GM23248 (cell line): ENCODE results near the gene SSNA1. TPM values are rescaled to one million over a fixed set of nuclear protein-coding genes. Genes with fewer than 3 reads are reported as not detected.

Experiments
- DNase-seq: peaks from one replicate; pipeline ENCODE4 v3.0.0-alpha.2; 2015
- H2AFZ ChIP-seq: fragments of 200-600 bp; sonication (generic); 2 replicates; pipeline ENCODE4 v1.6.1; 2016; ENCODE audit warnings: antibody characterized with exemption
- H3F3A ChIP-seq: fragments of 200-600 bp; sonication (generic); 2 replicates; pipeline ENCODE4 v1.6.1; 2016; ENCODE audit warnings: mild to moderate bottlenecking, antibody characterized with exemption, mixed run types; ENCODE audit not compliant: insufficient read depth
- H3K27ac ChIP-seq: fragments of 200-600 bp; sonication (generic); 2 replicates; pipeline ENCODE4 v1.5.1; 2016; ENCODE audit warnings: mild to moderate bottlenecking
- H3K27me3 ChIP-seq: fragments of 200-600 bp; sonication (generic); replicated peaks from 2 replicates; pipeline ENCODE4 v1.6.1; 2016; ENCODE audit warnings: mild to moderate bottlenecking; ENCODE audit not compliant: insufficient read depth
- H3K36me3 ChIP-seq: fragments of 200-600 bp; sonication (generic); 2 replicates; pipeline ENCODE4 v1.6.1; 2016; ENCODE audit warnings: low read depth, mild to moderate bottlenecking
- H3K4me1 ChIP-seq: fragments of 200-600 bp; sonication (generic); 2 replicates; pipeline ENCODE4 v1.6.1; 2016; ENCODE audit warnings: mild to moderate bottlenecking; ENCODE audit not compliant: insufficient read depth
- H3K4me2 ChIP-seq: fragments of 200-600 bp; sonication (generic); one replicate; pipeline ENCODE4 v1.6.1; 2016; ENCODE audit warnings: mild to moderate bottlenecking; ENCODE audit not compliant: unreplicated experiment
- H3K4me3 ChIP-seq: fragments of 200-600 bp; sonication (generic); 2 replicates; pipeline ENCODE4 v1.5.1; 2016; ENCODE audit warnings: mild to moderate bottlenecking
- H3K79me2 ChIP-seq: fragments of 200-600 bp; sonication (generic); 2 replicates; pipeline ENCODE4 v1.6.1; 2016; ENCODE audit warnings: mild to moderate bottlenecking; ENCODE audit not compliant: insufficient read depth
- H3K9ac ChIP-seq: fragments of 200-600 bp; sonication (generic); 2 replicates; pipeline ENCODE4 v1.6.1; 2016; ENCODE audit warnings: mild to moderate bottlenecking
- H3K9me2 ChIP-seq: fragments of 200-600 bp; sonication (generic); 2 replicates; pipeline ENCODE4 v1.6.1; 2016; ENCODE audit warnings: mixed run types, mild to moderate bottlenecking, moderate library complexity; ENCODE audit not compliant: insufficient read depth
- H3K9me3 ChIP-seq: fragments of 200-600 bp; sonication (generic); one replicate; pipeline ENCODE4 v1.6.1; 2017; ENCODE audit warnings: low read depth
- H4K20me1 ChIP-seq: fragments of 200-600 bp; sonication (generic); 2 replicates; pipeline ENCODE4 v1.6.0; 2016; ENCODE audit not compliant: insufficient read depth
- EZH2 ChIP-seq: fragments of 200-600 bp; sonication (generic); IDR thresholded peaks from 2 replicates; pipeline ENCODE4 v1.6.1; 2018; ENCODE audit warnings: antibody characterized with exemption, mild to moderate bottlenecking; ENCODE audit not compliant: insufficient read depth, poor library complexity, severe bottlenecking
- EZH2phosphoT487 ChIP-seq: fragments of 200-600 bp; sonication (generic); IDR thresholded peaks from 2 replicates; pipeline ENCODE4 v1.6.1; 2018; ENCODE audit warnings: antibody characterized with exemption, moderate library complexity, mild to moderate bottlenecking, low read depth; ENCODE audit not compliant: insufficient read depth
- WGBS, 2 experiments: methylation state at CpG; one replicate each; pipeline ENCODE4 v1.1.6; 2015 to 2017; ENCODE audit warnings: low lambda C conversion rate in 2 of 2, low coverage in 1 of 2; ENCODE audit errors: missing lambda C conversion rate in 2 of 2; 5-methylcytosine and 5-hydroxymethylcytosine counted together
- in situ Hi-C: fragments of 300-500 bp; cut with MboI; formaldehyde crosslinking; loops from 2 replicates; pipeline ENCODE4 v1.15.0; 2020
- polyA plus RNA-seq: library from polyadenylated mRNA; unstranded; fragments of >200 nt; fragmentation: Nextera tagmentation; extraction: Ambion mirVana; gene quantifications from 2 replicates; pipeline ENCODE4 v1.2.1, GENCODE V29; 2016
- total RNA-seq: library from RNA; depleted of rRNA; stranded (reverse); fragments of >200 nt; shearing (Covaris generic); gene quantifications from 2 replicates; pipeline ENCODE4 v1.2.3, GENCODE V29; 2014

Gene SSNA1
- total and polyA plus RNA-seq, 2 experiments from 2014 or later = 93.1 to 105 TPM

DNA sequence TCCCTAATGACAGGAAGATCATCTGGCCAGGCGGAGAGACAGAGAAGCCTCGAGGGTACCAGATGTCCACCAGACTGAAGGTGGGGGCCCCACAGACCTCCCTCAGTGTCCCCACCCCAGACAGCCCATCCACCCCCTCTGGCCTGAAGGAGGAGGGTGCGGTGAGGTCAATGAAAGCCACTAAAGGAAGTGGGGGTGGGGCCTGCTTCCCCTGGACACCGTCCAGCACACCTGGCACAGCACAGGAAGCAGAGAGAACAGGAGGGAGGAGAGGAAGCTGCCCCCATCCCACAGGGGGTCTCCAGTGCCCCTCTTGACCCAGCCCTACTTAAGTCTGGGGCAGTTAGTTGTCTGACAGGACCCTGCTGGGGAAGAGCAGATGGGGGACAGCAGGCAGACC lies 29.9 kb upstream of the SSNA1 start:
- Histone ChIP-seq H2AFZ (no peak overlapping the region), H3K9ac (no peak overlapping the region), H3K4me2 (no peak overlapping the region), H3K4me3 (no peak overlapping the region), H3K9me3 (no peaks in the 10 kb centered on the region), H4K20me1 (no peaks in the 10 kb centered on the region), H3K27ac (no peak overlapping the region), H3K4me1 (no peaks in the 10 kb centered on the region), H3K9me2 (no peaks in the 10 kb centered on the region), H3K27me3 (peaks cover 28% of the 10 kb centered on the region), H3F3A (no peaks in the 10 kb centered on the region), H3K79me2 (no peaks in the 10 kb centered on the region), H3K36me3 (no peaks in the 10 kb centered on the region)
- DNase-seq = no peak
- in situ Hi-C loops = no loop called here
- TF ChIP-seq EZH2phosphoT487 = no peak
- no peak for TF ChIP-seq EZH2
- WGBS, 2 experiments = 0 to 17% methylated on average over 1 to 4 of the region's 4 CpGs

DNA sequence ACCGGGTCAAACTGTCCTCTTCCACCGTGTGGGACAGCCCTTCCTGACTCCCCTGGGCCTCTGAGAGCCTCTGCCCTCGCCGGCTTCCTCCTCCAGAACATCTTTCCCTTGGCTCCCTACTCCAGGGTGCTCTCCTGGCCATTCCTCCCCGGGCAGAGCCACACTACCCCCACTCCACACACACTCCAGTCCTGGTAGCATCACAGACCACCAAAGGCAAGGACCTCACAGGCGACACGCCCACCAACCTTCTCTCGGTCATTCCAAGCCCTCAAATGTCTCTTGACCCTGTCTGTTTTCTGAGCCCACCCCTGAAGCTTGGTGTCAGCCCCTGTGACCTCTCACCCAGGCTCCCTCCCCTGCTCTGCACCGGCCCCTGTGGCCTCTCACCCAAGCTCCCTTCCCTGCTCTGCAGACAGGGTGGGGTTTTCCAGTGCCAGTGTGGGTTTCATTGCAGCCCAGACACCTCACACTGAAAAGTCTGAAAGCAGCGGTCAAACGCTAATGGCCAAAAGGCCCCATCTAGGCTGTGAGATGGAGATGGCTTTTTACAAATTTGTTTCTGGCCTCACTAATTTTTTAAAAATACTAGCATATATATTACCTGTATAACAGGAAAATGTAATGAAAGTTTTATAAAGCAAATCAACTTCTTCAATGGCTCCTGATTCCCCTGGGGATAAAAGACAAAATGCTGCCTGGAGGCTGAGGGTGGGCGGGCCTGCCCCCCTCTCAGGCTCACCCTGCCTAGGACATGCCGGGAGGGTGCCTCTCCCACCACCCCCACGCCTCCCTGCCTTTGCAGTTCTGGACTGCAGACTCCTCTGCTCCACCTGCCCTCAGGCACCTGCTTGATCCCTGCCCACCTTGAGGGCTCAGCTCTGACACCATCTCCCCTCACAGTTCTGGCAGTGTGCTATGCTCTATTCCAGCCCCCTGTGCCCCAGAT lies 29.1 kb upstream of the SSNA1 start:
- Histone ChIP-seq H3F3A (no peaks in the 10 kb centered on the region), H3K27ac (no peak overlapping the region), H3K9me3 (no peaks in the 10 kb centered on the region), H2AFZ (no peak overlapping the region), H3K4me3 (no peak overlapping the region), H3K36me3 (no peaks in the 10 kb centered on the region), H4K20me1 (no peaks in the 10 kb centered on the region), H3K9me2 (no peaks in the 10 kb centered on the region), H3K9ac (no peak overlapping the region), H3K4me1 (no peaks in the 10 kb centered on the region), H3K4me2 (no peak overlapping the region), H3K27me3 (peaks cover 28% of the 10 kb centered on the region), H3K79me2 (no peaks in the 10 kb centered on the region)
- WGBS, 2 experiments = 31 to 35% methylated on average over 14 of the region's 14 CpGs
- in situ Hi-C loops = no loop called here
- DNase-seq = no peak
- TF ChIP-seq EZH2phosphoT487 = no peak
- TF ChIP-seq EZH2 = peak; percentile 29

DNA sequence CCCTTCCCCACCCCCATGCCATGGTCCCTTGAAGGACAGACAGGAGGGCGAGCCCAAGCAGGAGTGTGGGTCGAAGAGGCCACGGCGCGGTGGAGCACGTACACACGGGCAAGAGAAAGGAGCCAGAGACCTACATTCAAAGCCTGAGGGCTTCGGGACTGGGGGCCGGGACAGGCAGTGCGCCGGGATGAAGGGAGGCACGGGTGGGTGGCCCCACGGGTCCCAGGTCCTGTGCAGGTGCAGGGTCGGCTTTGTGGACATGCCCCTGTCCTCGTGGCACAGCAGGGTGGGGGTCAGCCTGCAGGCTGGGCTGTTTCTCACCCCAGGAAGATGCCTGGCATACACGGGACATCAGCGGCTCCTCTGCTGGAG lies 28.4 kb upstream of the SSNA1 start:
- Histone ChIP-seq H3K27me3 (peaks cover 31% of the 10 kb centered on the region), H3K36me3 (no peaks in the 10 kb centered on the region), H3K4me1 (no peaks in the 10 kb centered on the region), H3K4me2 (no peak overlapping the region), H3K4me3 (no peak overlapping the region), H4K20me1 (no peaks in the 10 kb centered on the region), H3K9me2 (no peaks in the 10 kb centered on the region), H3K79me2 (no peaks in the 10 kb centered on the region), H3K27ac (no peak overlapping the region), H3K9ac (no peak overlapping the region), H2AFZ (no peak overlapping the region), H3F3A (no peaks in the 10 kb centered on the region), H3K9me3 (no peaks in the 10 kb centered on the region)
- in situ Hi-C loops = no loop called here
- no peak for DNase-seq
- TF ChIP-seq EZH2phosphoT487 = no peak
- TF ChIP-seq EZH2 = no peak
- WGBS, 2 experiments = 35 to 43% methylated on average over 16 to 17 of the region's 17 CpGs

DNA sequence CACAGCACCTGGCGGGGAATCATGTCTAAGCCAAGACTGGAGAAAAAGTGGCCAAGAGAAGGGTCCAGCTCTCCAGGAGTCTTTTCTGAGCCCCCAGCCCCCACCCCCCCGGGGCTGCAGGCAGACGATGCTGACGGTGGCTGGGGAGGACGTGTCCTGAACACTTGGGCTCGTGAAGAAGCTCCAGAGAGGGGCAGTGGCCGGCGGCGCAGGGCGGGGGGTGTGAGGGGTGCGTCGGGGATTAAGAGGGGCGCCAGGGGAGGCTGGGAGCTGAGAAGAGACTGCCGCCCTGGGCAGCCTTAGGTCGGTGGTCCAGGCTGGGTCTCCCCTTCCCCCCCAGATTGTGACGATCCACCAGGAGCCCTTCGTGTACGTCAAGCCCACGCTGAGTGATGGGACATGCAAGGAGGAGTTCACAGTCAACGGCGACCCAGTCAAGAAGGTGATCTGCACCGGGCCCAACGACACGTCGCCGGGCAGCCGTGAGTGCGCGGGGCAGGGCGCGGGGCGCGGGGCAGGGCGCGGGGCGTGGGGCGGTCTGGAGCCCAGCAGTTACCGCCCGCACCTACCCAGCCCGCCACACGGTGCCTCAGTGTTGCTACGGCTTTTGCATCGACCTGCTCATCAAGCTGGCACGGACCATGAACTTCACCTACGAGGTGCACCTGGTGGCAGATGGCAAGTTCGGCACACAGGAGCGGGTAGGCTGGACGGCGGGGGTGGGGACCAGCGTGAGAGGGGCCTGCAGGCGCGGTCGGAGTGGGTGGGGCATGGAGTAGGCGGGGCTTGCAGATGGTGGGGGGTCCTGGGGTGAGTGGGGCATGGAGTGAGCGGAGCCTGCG lies 27.5 kb upstream of the SSNA1 start:
- in situ Hi-C loops = no loop called here
- WGBS, 2 experiments = 26 to 27% methylated on average over 36 to 56 of the region's 56 CpGs
- no peaks in the 10 kb centered on the region for H3K9me2 ChIP-seq
- no peaks in the 10 kb centered on the region for H3K9me3 ChIP-seq
- peaks cover 40% of the 10 kb centered on the region for H3K27me3 ChIP-seq
- no peaks in the 10 kb centered on the region for H4K20me1 ChIP-seq
- H3K27ac ChIP-seq = no peak overlapping the region
- H3K4me2 ChIP-seq = no peak overlapping the region
- H2AFZ ChIP-seq = no peak overlapping the region
- TF ChIP-seq EZH2phosphoT487 (no peak), EZH2 (no peak)
- no peak for DNase-seq
- no peak overlapping the region for H3K9ac ChIP-seq
- no peaks in the 10 kb centered on the region for H3K36me3 ChIP-seq
- no peaks in the 10 kb centered on the region for H3K79me2 ChIP-seq
- no peak overlapping the region for H3K4me3 ChIP-seq
- no peaks in the 10 kb centered on the region for H3K4me1 ChIP-seq
- H3F3A ChIP-seq = no peaks in the 10 kb centered on the region
